Lower leg skin (tissue), 3 donors: Measurements from ENCODE around the gene FGF6.

Source experiments
- POLR2A ChIP-seq, 2 donors: fragments of 450-650 bp; IDR thresholded peaks; one replicate each; pipeline ENCODE4 v1.6.1; 2016 to 2017; ENCODE audit warnings: antibody characterized with exemption in 2 of 2, mild to moderate bottlenecking in 1 of 2, moderate library complexity in 1 of 2
- TF ChIP-seq, protein P1 (sequence below), 3 donors: fragments of 450-650 bp; IDR thresholded peaks; one replicate each; pipeline ENCODE4 v1.5.1; 2016; ENCODE audit warnings: antibody characterized with exemption in 3 of 3, mild to moderate bottlenecking in 3 of 3, moderate library complexity in 2 of 3

DNA sequence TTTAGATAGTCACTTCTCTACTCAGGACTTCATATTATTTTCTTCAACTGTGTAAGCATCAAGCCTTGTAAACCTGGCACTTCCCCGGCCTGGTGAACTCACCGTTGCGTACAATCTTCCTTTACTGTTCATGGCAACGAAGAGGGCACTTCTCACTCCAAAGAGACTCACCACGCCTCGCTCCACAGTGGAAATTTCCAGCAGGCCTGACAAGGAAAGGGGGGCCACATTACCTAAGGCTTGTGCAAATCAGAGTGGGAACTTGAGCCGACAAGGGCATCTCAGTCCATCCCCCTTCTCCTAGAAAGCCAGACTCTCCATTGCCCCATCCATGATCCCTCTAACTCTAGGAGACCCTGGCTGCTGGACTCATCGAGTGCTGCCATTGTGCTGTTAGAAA lies 1.6 kb downstream of the FGF6 start:
- no peak for TF ChIP-seq POLR2A (IDR thresholded peaks at IDR 0.05)
- TF ChIP-seq, protein P1, sequence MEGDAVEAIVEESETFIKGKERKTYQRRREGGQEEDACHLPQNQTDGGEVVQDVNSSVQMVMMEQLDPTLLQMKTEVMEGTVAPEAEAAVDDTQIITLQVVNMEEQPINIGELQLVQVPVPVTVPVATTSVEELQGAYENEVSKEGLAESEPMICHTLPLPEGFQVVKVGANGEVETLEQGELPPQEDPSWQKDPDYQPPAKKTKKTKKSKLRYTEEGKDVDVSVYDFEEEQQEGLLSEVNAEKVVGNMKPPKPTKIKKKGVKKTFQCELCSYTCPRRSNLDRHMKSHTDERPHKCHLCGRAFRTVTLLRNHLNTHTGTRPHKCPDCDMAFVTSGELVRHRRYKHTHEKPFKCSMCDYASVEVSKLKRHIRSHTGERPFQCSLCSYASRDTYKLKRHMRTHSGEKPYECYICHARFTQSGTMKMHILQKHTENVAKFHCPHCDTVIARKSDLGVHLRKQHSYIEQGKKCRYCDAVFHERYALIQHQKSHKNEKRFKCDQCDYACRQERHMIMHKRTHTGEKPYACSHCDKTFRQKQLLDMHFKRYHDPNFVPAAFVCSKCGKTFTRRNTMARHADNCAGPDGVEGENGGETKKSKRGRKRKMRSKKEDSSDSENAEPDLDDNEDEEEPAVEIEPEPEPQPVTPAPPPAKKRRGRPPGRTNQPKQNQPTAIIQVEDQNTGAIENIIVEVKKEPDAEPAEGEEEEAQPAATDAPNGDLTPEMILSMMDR (IDR thresholded peaks at IDR 0.05) = no peak
